Keratinocyte (primary cell): ENCODE results near the gene ACAD10. TPM values are rescaled to one million over a fixed set of nuclear protein-coding genes. Genes with fewer than 3 reads are reported as not detected.

Experiments used
- DNase-seq: peaks from one replicate; pipeline ENCODE4 v3.0.0-alpha.2; 2011; ENCODE audit warnings: low read depth, missing footprints, low spot score
- FAIRE-seq: peaks from 2 replicates; lab custom pipeline; 2011; peaks lifted over from hg19 to GRCh38; lab: Jason Lieb, UNC
- H2AFZ ChIP-seq: 2 replicates; pipeline ENCODE4 v1.6.0; 2012; ENCODE audit warnings: low read length, control low read depth, inconsistent platforms; ENCODE audit not compliant: control insufficient read depth
- H3K27ac ChIP-seq: 2 replicates; pipeline ENCODE4 v1.5.1; 2011; ENCODE audit warnings: low read length; ENCODE audit not compliant: control insufficient read depth, insufficient read depth
- H3K27me3 ChIP-seq: 3 replicates; pipeline ENCODE4 v1.6.0; 2011; ENCODE audit warnings: low read length; ENCODE audit not compliant: control insufficient read depth, insufficient read depth; ENCODE audit errors: extremely low read depth
- H3K36me3 ChIP-seq, 2 experiments: 2 replicates in 1 of 2; 3 replicates in 1 of 2; pipeline ENCODE4 v1.5.1; 2011; ENCODE audit warnings: low read length in 2 of 2, mild to moderate bottlenecking in 1 of 2; ENCODE audit not compliant: control insufficient read depth in 2 of 2, insufficient read depth in 2 of 2; ENCODE audit errors: extremely low read depth in 1 of 2
- H3K4me1 ChIP-seq: 3 replicates; pipeline ENCODE4 v1.5.1; 2011; ENCODE audit warnings: low read length; ENCODE audit not compliant: control insufficient read depth, insufficient read depth; ENCODE audit errors: extremely low read depth
- H3K4me2 ChIP-seq: 3 replicates; pipeline ENCODE4 v1.6.0; 2011; ENCODE audit warnings: low read depth, low read length; ENCODE audit not compliant: control insufficient read depth, insufficient read depth; ENCODE audit errors: extremely low read depth
- H3K4me3 ChIP-seq, 3 experiments: fragments of 200-600 bp in 1 of 3; sonication (generic) in 1 of 3; 2 replicates in 2 of 3; 3 replicates in 1 of 3; pipeline ENCODE4 v1.5.1; 2011 to 2016; ENCODE audit warnings: low read length in 3 of 3, mild to moderate bottlenecking in 3 of 3, control low read depth in 2 of 3, inconsistent platforms in 1 of 3, low read depth in 1 of 3, mixed read lengths in 1 of 3, mixed run types in 1 of 3, moderate library complexity in 1 of 3; ENCODE audit not compliant: control insufficient read depth in 2 of 3, insufficient read depth in 2 of 3; ENCODE audit errors: extremely low read depth in 1 of 3
- H3K79me2 ChIP-seq: 2 replicates; pipeline ENCODE4 v1.6.0; 2012; ENCODE audit warnings: low read length; ENCODE audit not compliant: control insufficient read depth, insufficient read depth
- H3K9ac ChIP-seq: 3 replicates; pipeline ENCODE4 v1.6.0; 2011; ENCODE audit warnings: low read length; ENCODE audit not compliant: control insufficient read depth, insufficient read depth; ENCODE audit errors: extremely low read depth
- H3K9me1 ChIP-seq: 3 replicates; pipeline ENCODE4 v1.6.0; 2011; ENCODE audit warnings: low read length; ENCODE audit not compliant: control insufficient read depth, insufficient read depth; ENCODE audit errors: extremely low read depth
- H3K9me3 ChIP-seq: 2 replicates; pipeline ENCODE4 v1.5.1; 2012; ENCODE audit warnings: low read depth, low read length; ENCODE audit not compliant: control insufficient read depth
- H4K20me1 ChIP-seq: 3 replicates; pipeline ENCODE4 v1.6.0; 2011; ENCODE audit warnings: low read length; ENCODE audit not compliant: control insufficient read depth, insufficient read depth; ENCODE audit errors: extremely low read depth
- CTCF ChIP-seq, 3 experiments: IDR thresholded peaks in 1 of 3; conservative IDR thresholded peaks in 1 of 3; optimal IDR thresholded peaks in 1 of 3; 2 replicates in 2 of 3; 3 replicates in 1 of 3; pipeline versions ENCODE3 to v1.5.1; 2011; ENCODE audit warnings: low read length in 3 of 3, mild to moderate bottlenecking in 3 of 3, moderate library complexity in 2 of 3, control low read depth in 1 of 3, inconsistent platforms in 1 of 3; ENCODE audit not compliant: insufficient read depth in 2 of 3; ENCODE audit errors: extremely low read depth in 1 of 3
- EZH2 ChIP-seq: IDR thresholded peaks from one replicate; pipeline ENCODE4 v1.6.1; 2012; ENCODE audit warnings: inconsistent platforms, mild to moderate bottlenecking, low read length, moderate library complexity
- dilution Hi-C: fragments of 300-500 bp; cut with MboI; formaldehyde crosslinking; loops from one replicate; pipeline ENCODE4 v1.7.0; 2020; ENCODE audit warnings: low sequenced_read_pairs; ENCODE audit not compliant: extremely low pct_ligation_motif_present
- polyA plus RNA-seq, 5 experiments: library from polyadenylated mRNA; depleted of rRNA in 3 of 5; stranded (reverse) in 3 of 5; stranded (forward) in 1 of 5; unstranded in 1 of 5; fragments of >200 nt; gene quantifications; 1 replicate in 1 of 5; 2 replicates in 3 of 5; 3 replicates in 1 of 5; pipeline versions ENCODE4 v1.2.1 to v1.2.3, GENCODE V29; 2011 to 2012; ENCODE audit warnings: missing spikeins in 2 of 5, low read depth in 1 of 5, low replicate concordance in 1 of 5
- small RNA-seq, 3 experiments: library from RNA; depleted of rRNA; stranded (forward); fragments of <200 nt; gene quantifications; one replicate each; pipeline ENCODE3, GENCODE V24; 2012; ENCODE audit warnings: low read depth in 3 of 3, low replicate concordance in 1 of 3; ENCODE audit not compliant: insufficient read length in 3 of 3

Gene ACAD10
- polyA plus RNA-seq, 1 donor (not counting 4 experiments of a cell fraction or from before 2014, with no cell fraction given) = 13.2 TPM

- Histone ChIP-seq H3K9ac (no peak overlapping the region), H3K4me2 (no peak overlapping the region)
- DNase-seq = no peak
Measured at GRCh38 chr12:111803851-111804250, 118.0 kb downstream of the ACAD10 start.

GRCh38 chr12:111806304-111806703 is 120.5 kb downstream of the ACAD10 start:
- Histone ChIP-seq H3K4me3 (no peak overlapping the region), H3K36me3 (peaks cover 0 to 2% of the 10 kb centered on the region in 2 experiments), H2AFZ (no peak overlapping the region), H3K9ac (no peak overlapping the region), H3K4me2 (no peak overlapping the region), H4K20me1 (no peaks in the 10 kb centered on the region), H3K79me2 (no peaks in the 10 kb centered on the region), H3K9me1 (no peaks in the 10 kb centered on the region), H3K27me3 (no peaks in the 10 kb centered on the region), H3K9me3 (no peaks in the 10 kb centered on the region), H3K27ac (no peak overlapping the region), H3K4me1 (no peaks in the 10 kb centered on the region)
- dilution Hi-C loops = no loop called here
- no peak for TF ChIP-seq EZH2
- no peak for TF ChIP-seq CTCF (optimal IDR thresholded peaks at IDR 0.05 in 1 of 3, IDR thresholded peaks at IDR 0.05 in 1 of 3, conservative IDR thresholded peaks at IDR 0.05 in 1 of 3; ENCODE audit: extremely low read depth in 1 of 3, insufficient read depth in 2 of 3, low read length in 3 of 3)
- DNase-seq (no peak), FAIRE-seq (no peak)

More at GRCh38 chr12:111803851-111804250, 118.0 kb downstream of the ACAD10 start:
- dilution Hi-C loops = no loop called here
- Histone ChIP-seq H3K9me3 (no peaks in the 10 kb centered on the region), H3K4me1 (no peaks in the 10 kb centered on the region), H3K79me2 (no peaks in the 10 kb centered on the region), H3K4me3 (no peak overlapping the region), H4K20me1 (no peaks in the 10 kb centered on the region), H3K9me1 (no peaks in the 10 kb centered on the region), H3K36me3 (peaks cover 0 to 5% of the 10 kb centered on the region in 2 experiments), H3K27me3 (no peaks in the 10 kb centered on the region), H2AFZ (no peak overlapping the region), H3K27ac (no peak overlapping the region)
- no peak for TF ChIP-seq EZH2
- TF ChIP-seq CTCF (optimal IDR thresholded peaks at IDR 0.05 in 1 of 3, IDR thresholded peaks at IDR 0.05 in 1 of 3, conservative IDR thresholded peaks at IDR 0.05 in 1 of 3; ENCODE audit: extremely low read depth in 1 of 3, insufficient read depth in 2 of 3, low read length in 3 of 3) = no peak
- no peak for FAIRE-seq

Small RNA genes within 50 kb of the gene (small RNA-seq; reads per million reads assigned to genes)
- gene MIR6761 = 0 reads per million in 3 experiments

Other genes with a start within 250 kb of the ACAD10 start
- gene ATXN2, start 86.7 kb upstream of the ACAD10 start, polyA plus RNA-seq = 16.9 to 24.1 TPM (median 19.6 TPM) in 3 replicates
- gene BRAP, start 97 bp upstream of the ACAD10 start, polyA plus RNA-seq = 16.4 to 21.2 TPM (median 19.5 TPM) in 3 replicates
- 30.6 to 40.1 TPM (median 33.8 TPM) in 3 replicates for gene ALDH2, start 80.9 kb downstream of the ACAD10 start, polyA plus RNA-seq
- gene MAPKAPK5, start 156.2 kb downstream of the ACAD10 start, polyA plus RNA-seq = 32.8 to 41.2 TPM (median 39.1 TPM) in 3 replicates